Activated CD8-positive, alpha-beta memory T cell treated with anti-CD3 and anti-CD28 coated beads for 4 hours (primary cell): ENCODE measurements around the gene GALNT10.

Experiments
- DNase-seq, 2 donors: peaks; one replicate each; pipeline ENCODE4 v3.0.0-alpha.2; 2020; ENCODE audit warnings: low read depth in 2 of 2

Gene GALNT10

GRCh38 chr5:154376481-154376880 lies 185.9 kb downstream of the GALNT10 start:
- DNase-seq = no peak

DNA sequence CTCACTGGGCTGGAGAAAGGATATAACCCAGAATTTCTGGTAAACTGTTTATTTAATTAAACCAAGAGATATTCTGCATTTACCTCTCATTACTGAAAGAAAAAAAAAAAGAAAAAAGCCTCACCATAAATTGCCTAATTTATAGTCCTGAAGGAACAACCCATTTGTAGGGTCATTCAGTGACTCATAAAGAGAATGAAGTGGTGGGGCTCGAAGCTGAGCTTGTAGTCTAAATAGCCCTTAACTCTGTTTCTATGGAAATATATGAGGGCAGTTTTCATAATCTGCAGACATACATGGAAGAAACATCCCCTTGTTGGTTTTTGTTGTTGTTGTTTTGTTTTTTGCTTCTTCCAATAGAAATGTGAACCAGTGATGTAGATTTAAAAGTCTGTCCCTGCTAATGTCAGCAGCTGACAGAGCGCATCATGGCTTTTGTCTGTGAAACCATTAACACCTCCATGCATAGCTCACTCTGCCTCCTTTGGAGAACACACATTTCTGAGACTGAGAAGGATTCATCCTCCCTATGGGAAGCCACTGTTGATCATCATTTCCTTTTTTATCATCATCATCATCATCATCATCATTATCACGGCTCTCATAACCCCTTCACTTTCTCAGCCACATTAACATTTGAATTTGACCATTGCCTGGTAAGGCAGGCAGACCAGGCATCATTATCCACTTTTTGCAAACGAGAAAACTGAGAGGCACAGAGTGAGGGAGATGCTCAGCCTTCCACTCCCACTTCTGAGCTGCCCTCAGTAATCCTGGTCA lies 187.4 kb downstream of the GALNT10 start:
- no peak for DNase-seq

DNA sequence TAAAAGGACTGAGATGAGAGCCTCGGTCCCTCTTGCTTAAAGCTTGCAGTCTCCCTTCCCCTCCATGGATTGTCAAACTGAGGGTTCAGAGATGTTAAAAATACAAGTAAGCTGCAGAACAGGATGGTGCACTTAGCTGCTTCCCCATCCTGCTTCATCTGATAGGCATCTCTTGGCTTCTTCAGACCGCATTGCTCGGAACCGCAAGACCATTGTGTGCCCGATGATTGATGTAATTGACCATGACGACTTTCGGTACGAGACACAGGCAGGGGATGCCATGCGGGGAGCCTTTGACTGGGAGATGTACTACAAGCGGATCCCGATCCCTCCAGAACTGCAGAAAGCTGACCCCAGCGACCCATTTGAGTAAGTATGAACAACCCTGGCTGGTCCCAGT lies 189.7 kb downstream of the GALNT10 start:
- no peak for DNase-seq

GRCh38 chr5:154384480-154385235 lies 194.1 kb downstream of the GALNT10 start:
- DNase-seq = no peak

DNA sequence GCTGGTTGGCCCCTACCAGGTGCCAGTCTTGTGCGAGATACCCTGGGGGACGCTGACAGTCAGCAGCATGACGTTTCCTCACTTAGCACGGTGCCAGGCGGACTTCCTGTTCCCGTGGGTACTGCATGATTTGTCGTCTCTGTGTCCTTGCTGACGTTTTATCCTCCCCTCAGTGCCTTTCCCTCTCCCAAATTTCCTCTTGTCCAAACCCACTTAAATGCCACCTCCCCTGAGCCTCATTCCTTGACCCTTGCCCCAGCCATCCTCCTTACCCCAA lies 194.6 kb downstream of the GALNT10 start:
- no peak for DNase-seq

- DNase-seq = no peak
These were observed 196.6 kb downstream of the GALNT10 start for GRCh38 chr5:154386952-154387629.

DNA sequence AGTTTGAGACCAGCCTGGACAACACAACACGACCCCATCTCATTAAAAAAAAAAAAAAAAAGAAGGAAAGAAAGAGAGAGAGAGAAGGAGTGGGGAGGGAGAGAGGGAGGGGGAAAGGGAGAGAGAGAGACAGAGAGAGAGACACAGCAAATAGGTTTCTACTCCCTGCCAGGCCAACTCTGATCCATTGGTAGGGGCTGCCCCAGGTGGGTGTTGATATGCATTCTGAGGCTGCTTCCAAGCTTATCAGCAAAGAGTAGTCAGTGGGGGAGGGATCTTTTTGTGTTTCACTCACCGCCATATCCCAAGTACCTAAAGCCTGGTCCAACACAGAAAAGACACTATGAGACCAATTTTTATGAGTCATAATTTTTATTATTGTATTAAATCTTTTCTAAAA lies 198.3 kb downstream of the GALNT10 start:
- no peak for DNase-seq

- no peak for DNase-seq
These were observed 199.6 kb downstream of the GALNT10 start for GRCh38 chr5:154390096-154390495.

- DNase-seq = no peak
These were observed 200.3 kb downstream of the GALNT10 start for GRCh38 chr5:154390746-154391359.

DNA sequence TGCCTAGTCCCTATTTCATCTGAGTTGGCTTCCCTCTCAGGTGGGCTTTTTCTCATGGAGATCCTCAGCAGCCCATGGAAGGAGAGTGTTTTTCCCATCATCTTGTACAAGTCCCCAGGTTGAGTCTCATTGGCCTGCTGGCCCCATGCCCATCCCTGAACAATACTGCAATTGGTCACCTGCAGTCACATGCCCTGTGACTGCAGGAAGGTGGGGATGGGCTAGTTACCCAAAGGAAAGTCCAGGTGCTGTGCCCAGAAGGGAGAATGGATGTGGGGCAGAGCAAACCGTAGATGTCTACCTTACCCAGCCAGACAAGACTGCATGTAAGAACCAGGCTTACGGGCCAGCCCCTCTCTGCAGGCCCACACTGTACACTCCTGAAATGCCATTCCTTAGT lies 201.3 kb downstream of the GALNT10 start:
- no peak for DNase-seq

GRCh38 chr5:154393850-154394249 lies 203.3 kb downstream of the GALNT10 start:
- DNase-seq = no peak

DNA sequence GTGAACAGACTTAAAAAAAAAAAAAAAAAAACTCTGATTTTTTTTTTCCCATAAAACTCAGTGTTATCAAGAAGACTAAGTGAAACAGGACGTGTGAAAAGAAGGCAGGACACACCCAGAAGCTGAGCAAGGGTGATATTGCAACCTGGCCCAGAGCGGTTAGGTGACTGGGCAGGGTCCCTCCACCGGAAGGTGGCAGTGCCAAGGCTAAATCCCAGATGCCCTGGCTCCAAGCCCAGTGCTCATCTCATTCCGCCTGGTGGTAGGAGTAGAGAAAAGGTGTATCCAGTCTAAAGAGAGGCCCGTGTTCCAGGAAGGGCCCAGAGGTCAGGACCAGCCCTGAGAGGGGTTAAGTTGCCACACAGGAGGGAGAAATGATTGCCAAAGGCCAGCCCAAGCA lies 203.8 kb downstream of the GALNT10 start:
- DNase-seq = no peak

- no peak for DNase-seq
These were observed 205.0 kb downstream of the GALNT10 start for GRCh38 chr5:154395407-154396106.

DNA sequence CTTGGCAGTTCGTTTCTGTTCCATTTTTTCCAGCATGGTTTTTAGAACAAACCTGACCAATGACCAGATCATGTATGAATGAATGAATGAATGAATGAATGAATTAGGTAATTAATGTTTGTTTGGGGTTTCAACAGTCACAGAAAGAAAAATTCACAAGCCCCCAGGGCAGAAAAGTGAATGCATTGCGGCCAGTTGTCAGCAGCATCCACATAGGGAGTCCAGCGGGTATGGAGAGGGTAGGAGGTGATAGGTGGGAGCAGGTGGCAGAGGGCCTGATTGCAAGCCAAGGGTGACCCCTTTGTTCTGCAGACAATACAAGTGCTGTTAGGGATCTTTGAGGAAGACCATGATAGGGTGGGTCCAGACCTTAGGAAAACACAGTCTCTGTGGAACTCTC lies 205.6 kb downstream of the GALNT10 start:
- no peak for DNase-seq

DNA sequence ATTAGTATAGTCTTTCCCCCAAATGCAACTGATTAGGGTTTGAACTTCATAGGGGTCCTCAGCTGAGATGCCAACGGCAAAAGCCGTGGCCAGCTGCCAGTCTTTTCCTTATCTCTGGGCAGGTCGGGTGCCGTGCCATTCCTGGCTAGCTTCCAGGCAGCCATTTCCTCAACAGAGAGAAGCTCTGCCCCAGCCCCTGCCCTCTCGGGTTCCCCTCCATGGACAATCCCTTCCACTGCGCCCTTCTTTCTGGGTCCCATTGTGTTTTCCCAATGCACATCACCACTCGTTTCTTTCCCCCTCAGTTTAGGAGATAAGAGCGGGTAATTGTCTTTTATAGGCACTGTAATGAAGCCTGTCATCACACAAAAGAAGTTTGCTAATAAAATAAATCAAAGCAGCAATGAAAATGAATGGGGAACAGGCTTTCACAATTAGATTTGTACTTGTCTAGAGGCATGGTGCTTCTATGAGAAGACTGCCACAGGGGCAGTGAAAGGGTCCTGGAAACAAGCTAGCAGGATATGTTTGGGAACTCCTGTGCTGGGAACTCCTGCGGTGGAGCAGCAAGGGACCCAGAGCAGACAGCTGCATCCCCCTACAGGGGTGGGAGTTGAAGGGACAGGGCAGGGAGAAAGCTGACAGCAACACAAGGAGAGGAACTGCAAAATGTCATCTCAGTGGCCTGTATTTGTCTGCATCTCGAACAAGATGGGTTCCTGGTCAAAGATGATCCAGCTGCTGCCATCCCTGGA lies 207.3 kb downstream of the GALNT10 start:
- no peak for DNase-seq

GRCh38 chr5:154400678-154401077 lies 210.1 kb downstream of the GALNT10 start:
- DNase-seq = no peak

DNA sequence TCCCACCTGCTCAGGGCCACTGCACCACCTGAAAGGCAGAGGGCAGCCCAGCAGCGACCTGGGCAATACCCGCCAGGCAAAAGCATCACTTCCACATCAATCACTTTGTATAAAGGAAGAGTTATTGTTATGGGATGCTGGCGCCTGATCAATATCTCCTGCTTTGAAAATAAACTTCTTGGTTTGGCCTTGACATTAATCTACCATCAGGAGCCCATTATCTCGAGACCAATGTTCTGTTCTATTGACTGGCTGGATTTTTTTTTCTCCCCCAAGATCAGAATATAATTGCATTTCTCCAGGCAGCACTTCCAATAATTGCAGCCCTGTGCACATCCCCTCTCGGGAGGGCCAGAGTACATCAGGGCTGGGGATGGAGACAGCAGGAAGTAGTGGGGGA lies 210.8 kb downstream of the GALNT10 start:
- no peak for DNase-seq

DNA sequence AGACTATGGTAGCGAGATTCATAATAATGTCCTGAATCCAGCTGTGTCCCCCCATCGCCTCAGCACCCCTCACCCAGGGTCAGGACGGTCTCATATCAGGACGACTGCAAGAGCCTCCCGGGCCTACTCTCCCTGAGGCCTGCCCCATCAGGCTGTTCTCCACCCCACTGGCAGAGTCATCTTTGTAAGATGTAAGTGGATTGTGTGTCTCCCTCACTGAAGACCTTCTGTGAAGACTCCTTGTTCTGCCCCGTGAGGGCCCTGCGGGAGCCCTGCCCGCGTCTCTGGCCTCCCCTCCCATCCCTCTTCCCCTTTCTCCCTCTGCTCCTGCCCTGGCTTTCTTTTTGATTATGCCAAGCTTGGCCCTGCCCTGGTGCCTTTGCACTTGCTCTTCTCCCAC lies 211.4 kb downstream of the GALNT10 start:
- no peak for DNase-seq

GRCh38 chr5:154402611-154403010 lies 212.1 kb downstream of the GALNT10 start:
- no peak for DNase-seq

DNA sequence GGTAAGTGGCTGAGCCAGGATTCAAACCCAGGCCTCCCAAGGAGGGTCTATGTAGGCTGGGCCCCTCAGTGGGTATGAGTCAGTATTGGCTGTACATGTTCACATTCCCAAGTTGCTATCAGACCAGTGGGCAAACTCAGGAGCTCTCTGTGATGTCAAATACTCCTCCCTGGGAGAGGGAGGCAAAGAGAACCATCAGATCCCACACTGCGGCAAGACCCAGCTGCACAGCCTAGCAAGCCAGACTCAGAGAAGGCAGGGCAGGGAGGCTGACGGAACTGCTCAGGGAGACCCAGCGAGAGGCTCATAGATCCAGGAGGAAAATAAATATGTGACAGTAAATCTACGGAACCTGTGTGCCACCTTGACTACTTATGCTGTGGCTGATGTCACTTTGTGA lies 212.7 kb downstream of the GALNT10 start:
- no peak for DNase-seq

DNA sequence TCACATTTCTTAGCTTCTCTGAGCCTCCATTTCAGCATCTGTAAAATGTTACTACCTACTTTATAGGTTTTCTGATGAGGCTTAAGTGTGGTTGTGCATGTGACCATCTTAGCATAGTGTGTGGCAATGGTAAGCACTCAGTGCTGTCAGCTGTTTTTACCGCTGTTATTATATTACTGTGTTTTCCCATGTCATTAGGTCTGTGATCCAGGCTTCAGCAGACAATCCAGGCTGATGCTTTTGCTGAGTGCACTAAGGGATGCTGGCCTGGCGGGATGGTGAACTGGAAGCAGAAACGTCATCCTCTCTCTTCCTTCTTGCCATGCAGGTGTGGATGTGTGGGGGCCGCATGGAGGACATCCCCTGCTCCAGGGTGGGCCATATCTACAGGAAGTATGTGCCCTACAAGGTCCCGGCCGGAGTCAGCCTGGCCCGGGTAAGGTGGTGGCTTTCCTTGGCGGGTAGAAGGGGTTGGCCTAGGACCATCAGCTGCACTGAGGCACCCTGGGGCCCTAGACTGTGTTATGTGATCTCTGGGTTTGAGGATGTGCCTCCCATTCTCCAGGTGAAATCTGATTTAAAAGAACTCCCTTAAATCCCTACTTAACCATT lies 213.3 kb downstream of the GALNT10 start:
- no peak for DNase-seq
